GM18520 (cell line): Measurements from ENCODE around the gene LDAF1.
"Not testable (repeated sequence)": the region's sequence is repeated elsewhere in the genome, so short reads cannot be mapped to it uniquely, and the experiment has no call there.

Source experiments
- ATAC-seq: cut with Tn5 transposase; IDR thresholded peaks from one replicate; pipeline ENCODE4 v1.9.1; 2021; ENCODE audit not compliant: unreplicated experiment

The LDAF1 gene

GRCh38 chr16:21161211-21161610, 2.7 kb downstream of the LDAF1 start:
- ATAC-seq, result no peak

- ATAC-seq, result no peak
These were observed 4.2 kb downstream of the LDAF1 start for GRCh38 chr16:21162661-21163151.

GRCh38 chr16:21163576-21163975, 5.1 kb downstream of the LDAF1 start:
- no peak for ATAC-seq

GRCh38 chr16:21164521-21165168, 6.2 kb downstream of the LDAF1 start:
- ATAC-seq, result no peak

GRCh38 chr16:21166561-21166961, 8.1 kb downstream of the LDAF1 start:
- no peak for ATAC-seq

- ATAC-seq, result no peak
These were observed 8.9 kb downstream of the LDAF1 start for GRCh38 chr16:21167360-21167759.

- no peak for ATAC-seq
These were observed 9.6 kb downstream of the LDAF1 start for GRCh38 chr16:21167929-21168602.

GRCh38 chr16:21169249-21169981, 10.9 kb downstream of the LDAF1 start:
- no peak for ATAC-seq

GRCh38 chr16:21170116-21170515, 11.6 kb downstream of the LDAF1 start:
- ATAC-seq, result not testable (repeated sequence)

- ATAC-seq, result no peak
These were observed 14.2 kb downstream of the LDAF1 start for GRCh38 chr16:21172650-21173049.

GRCh38 chr16:21175397-21175796, 16.9 kb downstream of the LDAF1 start:
- ATAC-seq, result no peak

GRCh38 chr16:21179126-21179982, 20.9 kb downstream of the LDAF1 start:
- no peak for ATAC-seq

- no peak for ATAC-seq
These were observed 21.5 kb downstream of the LDAF1 start for GRCh38 chr16:21179983-21180365.

GRCh38 chr16:21183995-21184394, 25.5 kb downstream of the LDAF1 start:
- ATAC-seq, result no peak

GRCh38 chr16:21184834-21185233, 26.4 kb downstream of the LDAF1 start:
- ATAC-seq, result no peak

- no peak for ATAC-seq
These were observed 27.3 kb downstream of the LDAF1 start for GRCh38 chr16:21185659-21186325.

GRCh38 chr16:21186326-21186691, 27.8 kb downstream of the LDAF1 start:
- no peak for ATAC-seq

GRCh38 chr16:21189311-21189710, 30.8 kb downstream of the LDAF1 start:
- ATAC-seq, result no peak

- ATAC-seq, result no peak
These were observed 31.5 kb downstream of the LDAF1 start for GRCh38 chr16:21190013-21190412.

GRCh38 chr16:21190599-21190998, 32.1 kb downstream of the LDAF1 start:
- ATAC-seq, result no peak

- no peak for ATAC-seq
These were observed 34.5 kb downstream of the LDAF1 start for GRCh38 chr16:21192991-21193390.
